Effector memory CD4-positive, alpha-beta T cell (primary cell): ENCODE data around the gene SLC22A1.

ENCODE experiments used
- DNase-seq, 3 donors: peaks; one replicate each; pipeline ENCODE4 v3.0.0-alpha.2; 2020
- H3K27ac ChIP-seq: 2 replicates; pipeline ENCODE4 v1.7.0; 2013; ENCODE audit warnings: mild to moderate bottlenecking, low read length, moderate library complexity; ENCODE audit not compliant: insufficient read depth, poor library complexity, severe bottlenecking
- H3K27me3 ChIP-seq: replicated peaks from 2 replicates; pipeline ENCODE4 v1.7.0; 2013; ENCODE audit warnings: mild to moderate bottlenecking, low read length; ENCODE audit not compliant: insufficient read depth, control insufficient read depth, poor library complexity, severe bottlenecking
- H3K36me3 ChIP-seq: 2 replicates; pipeline ENCODE4 v1.7.0; 2013; ENCODE audit warnings: mild to moderate bottlenecking, low read length, moderate library complexity; ENCODE audit not compliant: control insufficient read depth, insufficient read depth
- H3K4me1 ChIP-seq: 2 replicates; pipeline ENCODE4 v1.7.0; 2013; ENCODE audit warnings: low read length, mild to moderate bottlenecking; ENCODE audit not compliant: control insufficient read depth, insufficient read depth, poor library complexity, severe bottlenecking
- H3K4me3 ChIP-seq: 2 replicates; pipeline ENCODE4 v1.7.0; 2013; ENCODE audit warnings: low read length, low read depth, mild to moderate bottlenecking; ENCODE audit not compliant: insufficient read depth, poor library complexity, severe bottlenecking
- H3K9me3 ChIP-seq: 2 replicates; pipeline ENCODE4 v1.7.0; 2013; ENCODE audit warnings: mild to moderate bottlenecking, low read length, moderate library complexity; ENCODE audit not compliant: control insufficient read depth

The SLC22A1 gene

GRCh38 chr6:160146454-160147145 is 25.0 kb downstream of the SLC22A1 start:
- H3K27ac ChIP-seq = no peak overlapping the region
- no peaks in the 10 kb centered on the region for H3K27me3 ChIP-seq
- H3K4me3 ChIP-seq = no peak overlapping the region
- no peaks in the 10 kb centered on the region for H3K36me3 ChIP-seq
- no peaks in the 10 kb centered on the region for H3K9me3 ChIP-seq
- no peaks in the 10 kb centered on the region for H3K4me1 ChIP-seq
- no peak for DNase-seq

- DNase-seq = no peak
- Histone ChIP-seq H3K4me1 (no peaks in the 10 kb centered on the region), H3K9me3 (no peaks in the 10 kb centered on the region), H3K36me3 (no peaks in the 10 kb centered on the region), H3K27me3 (no peaks in the 10 kb centered on the region), H3K27ac (no peak overlapping the region), H3K4me3 (no peak overlapping the region)
Measured at GRCh38 chr6:160147146-160147536, 25.5 kb downstream of the SLC22A1 start.

- Histone ChIP-seq H3K36me3 (no peaks in the 10 kb centered on the region), H3K4me3 (no peak overlapping the region), H3K27me3 (no peaks in the 10 kb centered on the region), H3K4me1 (no peaks in the 10 kb centered on the region), H3K9me3 (no peaks in the 10 kb centered on the region), H3K27ac (no peak overlapping the region)
- no peak for DNase-seq
Measured at GRCh38 chr6:160154471-160154870, 32.9 kb downstream of the SLC22A1 start.

- Histone ChIP-seq H3K27me3 (no peaks in the 10 kb centered on the region), H3K36me3 (no peaks in the 10 kb centered on the region), H3K27ac (no peak overlapping the region), H3K4me1 (no peaks in the 10 kb centered on the region), H3K4me3 (no peak overlapping the region), H3K9me3 (no peaks in the 10 kb centered on the region)
- no peak for DNase-seq
Measured at GRCh38 chr6:160156842-160157241, 35.2 kb downstream of the SLC22A1 start.

- H3K9me3 ChIP-seq = no peaks in the 10 kb centered on the region
- no peak overlapping the region for H3K27ac ChIP-seq
- H3K4me1 ChIP-seq = no peaks in the 10 kb centered on the region
- H3K36me3 ChIP-seq = no peaks in the 10 kb centered on the region
- no peaks in the 10 kb centered on the region for H3K27me3 ChIP-seq
- no peak overlapping the region for H3K4me3 ChIP-seq
- DNase-seq = no peak
Measured at GRCh38 chr6:160160450-160160849, 38.8 kb downstream of the SLC22A1 start.

GRCh38 chr6:160160929-160161646 is 39.5 kb downstream of the SLC22A1 start:
- Histone ChIP-seq H3K36me3 (no peaks in the 10 kb centered on the region), H3K27me3 (no peaks in the 10 kb centered on the region), H3K9me3 (no peaks in the 10 kb centered on the region), H3K27ac (no peak overlapping the region), H3K4me1 (no peaks in the 10 kb centered on the region), H3K4me3 (no peak overlapping the region)
- no peak for DNase-seq

- H3K9me3 ChIP-seq = no peaks in the 10 kb centered on the region
- H3K27me3 ChIP-seq = no peaks in the 10 kb centered on the region
- no peak for DNase-seq
- H3K27ac ChIP-seq = no peak overlapping the region
- H3K4me1 ChIP-seq = no peaks in the 10 kb centered on the region
- H3K4me3 ChIP-seq = no peak overlapping the region
- H3K36me3 ChIP-seq = no peaks in the 10 kb centered on the region
Measured at GRCh38 chr6:160161647-160161986, 40.0 kb downstream of the SLC22A1 start.

GRCh38 chr6:160162030-160162566 is 40.5 kb downstream of the SLC22A1 start:
- no peaks in the 10 kb centered on the region for H3K9me3 ChIP-seq
- no peak for DNase-seq

GRCh38 chr6:160163425-160163824 is 41.8 kb downstream of the SLC22A1 start:
- H3K4me1 ChIP-seq = no peaks in the 10 kb centered on the region
- DNase-seq = no peak
- no peak overlapping the region for H3K4me3 ChIP-seq
- no peak overlapping the region for H3K27ac ChIP-seq
- H3K36me3 ChIP-seq = no peaks in the 10 kb centered on the region
- no peaks in the 10 kb centered on the region for H3K9me3 ChIP-seq
- no peaks in the 10 kb centered on the region for H3K27me3 ChIP-seq

More at GRCh38 chr6:160162030-160162566, 40.5 kb downstream of the SLC22A1 start:
- Histone ChIP-seq H3K4me1 (no peaks in the 10 kb centered on the region), H3K27ac (no peak overlapping the region), H3K4me3 (no peak overlapping the region), H3K36me3 (no peaks in the 10 kb centered on the region), H3K27me3 (no peaks in the 10 kb centered on the region)

- H3K27ac ChIP-seq = no peak overlapping the region
- no peaks in the 10 kb centered on the region for H3K36me3 ChIP-seq
- no peaks in the 10 kb centered on the region for H3K9me3 ChIP-seq
- H3K4me1 ChIP-seq = no peaks in the 10 kb centered on the region
- no peak for DNase-seq
- no peak overlapping the region for H3K4me3 ChIP-seq
- H3K27me3 ChIP-seq = no peaks in the 10 kb centered on the region
Measured at GRCh38 chr6:160163912-160164311, 42.3 kb downstream of the SLC22A1 start.
